Measurements from ENCODE around the gene DRICH1.
"Not testable (repeated sequence)": the region's sequence is repeated elsewhere in the genome, so short reads cannot be mapped to it uniquely, and the experiment has no call there.

Gene DRICH1

DNA sequence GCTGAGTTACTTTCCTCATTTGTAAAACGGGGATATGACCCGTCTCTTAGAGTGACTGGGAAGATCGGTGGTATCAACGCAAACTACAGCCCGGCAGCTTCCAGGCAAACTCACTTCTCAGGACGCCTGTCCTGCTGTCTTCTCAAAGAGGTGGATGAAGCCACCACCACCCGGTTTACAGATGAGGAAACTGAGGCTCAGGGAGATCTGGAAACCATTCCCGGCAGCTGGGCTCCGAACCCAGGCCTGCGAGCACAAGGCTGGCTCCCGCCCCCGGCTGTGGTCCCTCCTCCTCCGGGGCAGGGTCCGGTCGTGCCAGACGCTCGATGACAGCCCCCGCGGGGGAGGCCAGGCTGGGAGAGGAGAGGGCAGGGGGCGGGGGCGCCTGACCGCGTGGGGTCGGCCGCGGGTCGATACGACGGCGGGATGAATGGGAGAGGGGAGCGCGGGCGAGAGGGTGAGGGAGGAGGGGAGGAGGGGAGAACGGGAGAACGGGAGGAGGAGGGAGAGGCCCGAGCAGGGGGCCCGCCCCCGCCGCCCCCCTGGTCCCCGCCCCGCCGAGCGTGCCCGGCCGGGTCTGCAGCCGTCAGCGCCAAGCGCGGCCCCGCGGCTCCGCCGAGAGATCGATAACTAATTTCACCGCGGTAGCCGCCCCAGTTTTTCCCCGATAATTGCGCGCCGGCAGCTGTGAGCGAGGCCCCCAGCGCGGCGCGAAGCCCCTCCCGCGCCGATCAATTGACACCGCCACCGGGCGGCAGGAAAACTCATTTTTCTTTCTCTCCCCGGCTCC is 66.0 kb downstream of the DRICH1 start:
- DNase-seq = no peak

DNA sequence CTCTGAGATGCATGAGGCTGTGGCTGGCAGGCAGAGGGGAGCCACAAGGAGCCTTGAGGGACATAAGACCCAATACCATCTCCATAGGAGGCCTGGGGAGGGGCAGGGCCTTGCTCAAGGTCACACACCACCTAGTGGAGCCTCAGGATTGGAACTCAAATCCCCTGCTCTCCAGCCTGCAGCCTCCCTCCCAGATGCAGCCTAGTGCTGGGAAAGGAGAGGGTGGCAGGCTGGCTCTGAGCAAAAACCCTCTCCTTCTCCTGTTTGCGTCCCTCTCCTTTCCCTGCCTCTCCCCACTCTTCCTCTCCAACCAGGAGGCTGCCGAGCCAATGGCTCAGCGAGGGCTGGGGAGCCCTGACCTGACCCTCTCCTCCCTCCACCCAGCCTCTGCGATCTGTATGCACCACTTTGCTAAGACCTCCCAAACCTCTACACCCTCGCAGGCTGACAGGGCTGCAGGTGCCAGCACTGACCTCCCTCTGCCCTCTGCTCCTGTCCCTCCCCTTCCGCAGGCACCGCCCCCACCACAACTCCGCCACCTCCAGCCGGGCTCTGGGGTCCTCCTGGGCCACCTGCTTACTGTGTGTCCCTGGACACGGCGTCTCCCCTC is 66.7 kb downstream of the DRICH1 start:
- DNase-seq = no peak

GRCh38 chr22:23564276-23564675 is 67.8 kb downstream of the DRICH1 start:
- DNase-seq = no peak

DNA sequence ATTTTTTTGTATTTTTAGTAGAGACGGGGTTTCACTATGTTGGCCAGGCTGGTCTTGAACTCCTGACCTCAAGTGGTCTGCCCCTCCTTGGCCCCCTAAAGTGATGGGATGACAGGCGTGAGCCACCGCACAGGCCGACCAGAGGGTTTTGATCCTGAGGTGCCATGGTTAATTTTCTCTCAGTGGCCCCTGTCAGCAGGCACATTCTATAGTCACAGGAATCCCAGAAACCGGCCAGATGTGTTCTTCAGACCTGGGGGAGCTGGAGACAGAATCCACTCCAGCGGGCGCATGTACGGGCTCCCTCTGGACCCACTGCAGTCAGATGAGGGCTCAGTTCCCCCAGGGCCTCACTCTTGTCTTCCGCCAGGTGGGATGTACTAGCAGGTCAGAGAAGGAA is 69.0 kb downstream of the DRICH1 start:
- no peak for DNase-seq

DNA sequence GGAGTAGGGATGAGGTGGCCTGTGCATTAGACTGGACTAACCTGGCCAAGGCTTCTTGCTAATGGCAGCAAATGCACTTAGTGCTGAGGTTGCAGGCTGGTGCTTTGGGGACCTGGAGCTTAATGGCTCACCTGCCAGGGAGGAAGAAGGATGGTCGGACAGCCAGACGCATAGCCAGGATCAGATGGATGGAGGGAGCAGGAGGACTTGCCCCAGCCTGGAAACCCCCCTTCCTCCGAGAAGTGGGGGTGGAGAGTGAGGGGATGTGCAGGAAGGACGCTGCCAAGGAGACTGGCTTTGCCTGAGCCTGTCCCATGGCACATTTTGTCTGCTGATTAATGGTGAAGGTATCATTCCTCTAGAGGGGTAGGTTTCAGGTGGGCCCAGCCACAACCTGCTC is 69.9 kb downstream of the DRICH1 start:
- DNase-seq = no peak

DNA sequence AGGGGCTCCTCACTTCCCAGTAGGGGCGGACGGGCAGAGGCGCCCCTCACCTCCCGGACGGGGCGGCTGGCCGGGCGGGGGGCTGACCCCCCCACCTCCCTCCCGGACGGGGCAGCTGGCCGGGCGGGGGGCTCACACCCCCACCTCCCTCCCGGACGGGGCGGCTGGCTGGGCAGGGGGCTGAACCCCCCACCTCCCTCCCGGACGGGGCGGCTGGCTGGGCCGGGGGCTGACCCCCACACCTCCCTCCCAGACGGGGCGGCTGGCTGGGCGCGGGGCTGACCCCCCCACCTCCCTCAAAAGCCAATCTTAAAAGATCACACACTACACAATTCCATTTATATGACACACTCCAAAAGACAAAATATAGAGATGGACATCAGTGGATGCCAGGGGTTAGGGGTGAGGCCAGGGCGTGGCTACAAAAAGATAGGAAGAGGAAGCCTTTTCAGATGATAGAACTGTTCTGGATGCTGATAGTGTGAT is 71.1 kb downstream of the DRICH1 start:
- not testable (repeated sequence) for DNase-seq

DNA sequence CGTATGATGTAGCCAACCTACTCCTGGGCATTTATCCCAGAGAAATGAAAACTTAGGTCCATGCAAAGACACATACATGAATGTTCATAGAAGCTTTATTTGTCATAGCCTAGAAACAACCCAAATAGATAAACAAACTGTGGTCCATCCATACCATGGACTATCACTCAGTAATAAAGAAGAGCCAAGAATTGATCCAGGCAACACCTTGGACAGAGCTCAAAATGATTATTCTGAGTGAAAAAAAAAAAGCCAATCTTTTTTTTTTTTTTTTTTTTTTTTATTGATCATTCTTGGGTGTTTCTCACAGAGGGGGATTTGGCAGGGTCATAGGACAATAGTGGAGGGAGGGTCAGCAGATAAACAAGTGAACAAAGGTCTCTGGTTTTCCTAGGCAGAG is 71.9 kb downstream of the DRICH1 start:
- not testable (repeated sequence) for DNase-seq
